ENCODE results near the gene SLC39A11. TPM values are rescaled to one million over a fixed set of nuclear protein-coding genes. Genes with fewer than 3 reads are reported as not detected.

Gene SLC39A11
- total RNA-seq, 1 experiment from 2014 or later = 18.9 TPM

- Mint-ChIP-seq H3K4me3 (no peak overlapping the region), H3K9me3 (no peaks in the 10 kb centered on the region), H3K36me3 (no peaks in the 10 kb centered on the region), H3K4me1 (no peaks in the 10 kb centered on the region), H3K27ac (no peak overlapping the region; the same call in 1 of the 2 replicates), H3K27me3 (ENCODE audit: low read depth) (no peaks in the 10 kb centered on the region)
- ATAC-seq (no peak), DNase-seq (ENCODE audit: low spot score) (no peak)
- TF ChIP-seq CDX4 (CRISPR knock-in tag; IDR thresholded peaks at IDR 0.05; ENCODE audit: borderline replicate concordance) (no peak), JUN (CRISPR knock-in tag; IDR thresholded peaks at IDR 0.05) (no peak), CREB1 (CRISPR knock-in tag; IDR thresholded peaks at IDR 0.05) (no peak), ZNF423 (CRISPR knock-in tag; IDR thresholded peaks at IDR 0.05) (no peak), E2F4 (CRISPR knock-in tag; IDR thresholded peaks at IDR 0.05; ENCODE audit: borderline replicate concordance, low read depth) (no peak), NR2C2 (CRISPR knock-in tag; IDR thresholded peaks at IDR 0.05) (no peak), ATF6 (CRISPR knock-in tag; IDR thresholded peaks at IDR 0.05) (no peak), ARID4B (CRISPR knock-in tag; IDR thresholded peaks at IDR 0.05; ENCODE audit: borderline replicate concordance) (no peak), ZNF425 (CRISPR knock-in tag; conservative IDR thresholded peaks at IDR 0.05) (no peak), MYBL2 (CRISPR knock-in tag; IDR thresholded peaks at IDR 0.05) (no peak), ERG (CRISPR knock-in tag; IDR thresholded peaks at IDR 0.05) (no peak)
- ChIA-PET POLR2A (no interaction called here), CTCF (interaction anchor here (0.6 kb wide), 1 partner anchor 67 kb away, joined by 3 read pairs; no protein-coding TSS in a partner anchor)
Measured at GRCh38 chr17:72890711-72891110, 201.8 kb downstream of the SLC39A11 start.

- no peak for DNase-seq (ENCODE audit: low spot score)
- Mint-ChIP-seq H3K4me3 (no peak overlapping the region), H3K4me1 (no peaks in the 10 kb centered on the region), H3K27ac (no peak overlapping the region), H3K36me3 (no peaks in the 10 kb centered on the region), H3K9me3 (no peaks in the 10 kb centered on the region), H3K27me3 (ENCODE audit: low read depth) (no peaks in the 10 kb centered on the region)
- ChIA-PET CTCF (no interaction called here), POLR2A (no interaction called here)
- ATAC-seq = no peak
- TF ChIP-seq NFATC4 (CRISPR knock-in tag; IDR thresholded peaks at IDR 0.05) (no peak), NFE2L1 (CRISPR knock-in tag; IDR thresholded peaks at IDR 0.05) (no peak), JAZF1 (CRISPR knock-in tag; IDR thresholded peaks at IDR 0.05) (no peak), RORB (CRISPR knock-in tag; IDR thresholded peaks at IDR 0.05) (no peak), IRF2 (CRISPR knock-in tag; IDR thresholded peaks at IDR 0.05; ENCODE audit: borderline replicate concordance, low read depth) (no peak)
Measured at GRCh38 chr17:72887917-72888316, 204.6 kb downstream of the SLC39A11 start.
